Upper lobe of left lung (tissue), 4 donors: ENCODE measurements around the gene LRCOL1.

Experiments
- CTCF ChIP-seq, 6 experiments: fragments of 450-650 bp in 4 of 6; fragments of 200-600 bp in 2 of 6; sonication (generic) in 2 of 6; IDR thresholded peaks; one replicate each; pipeline ENCODE4 v1.5.1; 2016 to 2019; ENCODE audit warnings: antibody characterized with exemption in 6 of 6
- POLR2A ChIP-seq, 4 donors: fragments of 450-650 bp; IDR thresholded peaks; one replicate each; pipeline ENCODE4 v1.5.1; 2016 to 2017; ENCODE audit warnings: antibody characterized with exemption in 4 of 4, mild to moderate bottlenecking in 2 of 4

- TF ChIP-seq CTCF (IDR thresholded peaks at IDR 0.05) (no peak), POLR2A (IDR thresholded peaks at IDR 0.05) (no peak)
Observed at GRCh38 chr12:132571598-132571997, 38.8 kb downstream of the LRCOL1 start.
